Lower leg skin (tissue), 3 donors: ENCODE data around the gene KIF18B.
"Not testable (repeated sequence)": the region's sequence is repeated elsewhere in the genome, so short reads cannot be mapped to it uniquely, and the experiment has no call there.

Experiments
- CTCF ChIP-seq, 3 donors: fragments of 450-650 bp; IDR thresholded peaks; one replicate each; pipeline ENCODE4 v1.5.1; 2016; ENCODE audit warnings: antibody characterized with exemption in 3 of 3, mild to moderate bottlenecking in 3 of 3, moderate library complexity in 2 of 3
- POLR2A ChIP-seq, 2 donors: fragments of 450-650 bp; IDR thresholded peaks; one replicate each; pipeline ENCODE4 v1.6.1; 2016 to 2017; ENCODE audit warnings: antibody characterized with exemption in 2 of 2, mild to moderate bottlenecking in 1 of 2, moderate library complexity in 1 of 2

GRCh38 chr17:44945652-44946051 lies 1.9 kb downstream of the KIF18B start:
- TF ChIP-seq CTCF, POLR2A (IDR thresholded peaks at IDR 0.05): not testable (repeated sequence)
